Mammary epithelial cell (primary cell): ENCODE measurements around the gene PATL2.

Experiments
- EZH2 ChIP-seq: IDR thresholded peaks from 2 replicates; pipeline ENCODE4 v1.6.1; 2012; ENCODE audit warnings: low read length, inconsistent platforms, borderline replicate concordance
- TF ChIP-seq, protein P1 (sequence below), 2 donors: IDR thresholded peaks in 1 of 2; conservative IDR thresholded peaks in 1 of 2; 2 replicates each; pipeline ENCODE4 v1.5.1; 2011 to 2012; ENCODE audit warnings: inconsistent platforms in 2 of 2, low read length in 2 of 2, mild to moderate bottlenecking in 2 of 2, control low read depth in 1 of 2, low read depth in 1 of 2; ENCODE audit not compliant: insufficient read depth in 1 of 2; ENCODE audit errors: extremely low read depth in 1 of 2

DNA sequence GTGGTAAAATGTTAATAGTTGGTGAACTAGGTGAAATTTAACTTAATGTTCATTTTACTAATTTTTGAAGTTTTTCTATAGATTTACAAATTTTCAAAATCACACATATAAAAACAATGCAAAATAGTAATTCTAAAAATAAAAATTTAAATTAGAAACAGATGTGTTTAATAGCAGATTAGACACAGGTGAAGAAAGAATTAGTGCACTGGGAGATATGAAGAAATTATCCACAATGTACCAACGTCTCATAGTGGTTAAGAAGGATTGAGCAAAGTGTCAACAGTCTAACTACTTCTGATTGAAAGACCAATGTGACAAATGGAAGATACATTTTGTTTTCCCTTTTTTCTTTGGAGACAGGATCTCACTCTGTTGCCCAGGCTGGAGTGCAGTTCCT lies 74.1 kb downstream of the PATL2 start:
- TF ChIP-seq, protein P1, sequence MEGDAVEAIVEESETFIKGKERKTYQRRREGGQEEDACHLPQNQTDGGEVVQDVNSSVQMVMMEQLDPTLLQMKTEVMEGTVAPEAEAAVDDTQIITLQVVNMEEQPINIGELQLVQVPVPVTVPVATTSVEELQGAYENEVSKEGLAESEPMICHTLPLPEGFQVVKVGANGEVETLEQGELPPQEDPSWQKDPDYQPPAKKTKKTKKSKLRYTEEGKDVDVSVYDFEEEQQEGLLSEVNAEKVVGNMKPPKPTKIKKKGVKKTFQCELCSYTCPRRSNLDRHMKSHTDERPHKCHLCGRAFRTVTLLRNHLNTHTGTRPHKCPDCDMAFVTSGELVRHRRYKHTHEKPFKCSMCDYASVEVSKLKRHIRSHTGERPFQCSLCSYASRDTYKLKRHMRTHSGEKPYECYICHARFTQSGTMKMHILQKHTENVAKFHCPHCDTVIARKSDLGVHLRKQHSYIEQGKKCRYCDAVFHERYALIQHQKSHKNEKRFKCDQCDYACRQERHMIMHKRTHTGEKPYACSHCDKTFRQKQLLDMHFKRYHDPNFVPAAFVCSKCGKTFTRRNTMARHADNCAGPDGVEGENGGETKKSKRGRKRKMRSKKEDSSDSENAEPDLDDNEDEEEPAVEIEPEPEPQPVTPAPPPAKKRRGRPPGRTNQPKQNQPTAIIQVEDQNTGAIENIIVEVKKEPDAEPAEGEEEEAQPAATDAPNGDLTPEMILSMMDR (conservative IDR thresholded peaks at IDR 0.05 in 1 of 2, IDR thresholded peaks at IDR 0.05 in 1 of 2; ENCODE audit: extremely low read depth in 1 of 2, insufficient read depth in 1 of 2, low read depth in 1 of 2, low read length in 2 of 2) = no peak
- no peak for TF ChIP-seq EZH2
